ENCODE results near the gene RAB4A.

The RAB4A gene

GRCh38 chr1:229352975-229353374 lies 82.1 kb downstream of the RAB4A start:
- H3K36me3 ChIP-seq (ENCODE audit: low read length): no peaks in the 10 kb centered on the region
- no peaks in the 10 kb centered on the region for H3K79me2 ChIP-seq (ENCODE audit: insufficient read depth, low read length)
- no peak overlapping the region for H3K4me2 ChIP-seq (ENCODE audit: low read depth, low read length, poor library complexity, severe bottlenecking)
- no peak overlapping the region for H3K27ac ChIP-seq (ENCODE audit: low read depth, low read length)
- no peak overlapping the region for H2AFZ ChIP-seq (ENCODE audit: low read depth, low read length, severe bottlenecking)
- TF ChIP-seq, protein P1, sequence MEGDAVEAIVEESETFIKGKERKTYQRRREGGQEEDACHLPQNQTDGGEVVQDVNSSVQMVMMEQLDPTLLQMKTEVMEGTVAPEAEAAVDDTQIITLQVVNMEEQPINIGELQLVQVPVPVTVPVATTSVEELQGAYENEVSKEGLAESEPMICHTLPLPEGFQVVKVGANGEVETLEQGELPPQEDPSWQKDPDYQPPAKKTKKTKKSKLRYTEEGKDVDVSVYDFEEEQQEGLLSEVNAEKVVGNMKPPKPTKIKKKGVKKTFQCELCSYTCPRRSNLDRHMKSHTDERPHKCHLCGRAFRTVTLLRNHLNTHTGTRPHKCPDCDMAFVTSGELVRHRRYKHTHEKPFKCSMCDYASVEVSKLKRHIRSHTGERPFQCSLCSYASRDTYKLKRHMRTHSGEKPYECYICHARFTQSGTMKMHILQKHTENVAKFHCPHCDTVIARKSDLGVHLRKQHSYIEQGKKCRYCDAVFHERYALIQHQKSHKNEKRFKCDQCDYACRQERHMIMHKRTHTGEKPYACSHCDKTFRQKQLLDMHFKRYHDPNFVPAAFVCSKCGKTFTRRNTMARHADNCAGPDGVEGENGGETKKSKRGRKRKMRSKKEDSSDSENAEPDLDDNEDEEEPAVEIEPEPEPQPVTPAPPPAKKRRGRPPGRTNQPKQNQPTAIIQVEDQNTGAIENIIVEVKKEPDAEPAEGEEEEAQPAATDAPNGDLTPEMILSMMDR (IDR thresholded peaks at IDR 0.05; ENCODE audit: insufficient read depth, low read length, poor library complexity, severe bottlenecking): no peak
- TF ChIP-seq EZH2phosphoT487 (conservative IDR thresholded peaks at IDR 0.05; ENCODE audit: low read length): no peak
- no peak overlapping the region for H3K4me3 ChIP-seq (ENCODE audit: insufficient read depth, low read length, poor library complexity, severe bottlenecking)
- 0 out of 2 replicates have a peak, but pooled peaks cover 5% of the 10 kb centered on the region for H3K27me3 ChIP-seq (ENCODE audit: low read length)
- H3F3A ChIP-seq (ENCODE audit: insufficient read depth): no peaks in the 10 kb centered on the region
- peaks cover 7% of the 10 kb centered on the region; the same call in 1 of the 2 replicates for H3K9me3 ChIP-seq (ENCODE audit: insufficient read depth, low read length)
- no peaks in the 10 kb centered on the region for H3K9me2 ChIP-seq (replicated peaks; ENCODE audit: insufficient read depth, low read length)
- no peak overlapping the region for H3K9ac ChIP-seq (ENCODE audit: low read length)
- H4K20me1 ChIP-seq (ENCODE audit: low read depth, low read length): no peaks in the 10 kb centered on the region

GRCh38 chr1:229354226-229354625 lies 83.3 kb downstream of the RAB4A start:
- Histone ChIP-seq H3K4me3 (ENCODE audit: insufficient read depth, low read length, poor library complexity, severe bottlenecking) (no peak overlapping the region), H3K4me2 (ENCODE audit: low read depth, low read length, poor library complexity, severe bottlenecking) (no peak overlapping the region)

More at GRCh38 chr1:229354226-229354625, 83.3 kb downstream of the RAB4A start:
- Histone ChIP-seq H3K79me2 (ENCODE audit: insufficient read depth, low read length) (no peaks in the 10 kb centered on the region), H3K9me3 (ENCODE audit: insufficient read depth, low read length) (peaks cover 7% of the 10 kb centered on the region; the same call in 1 of the 2 replicates), H3K36me3 (ENCODE audit: low read length) (no peaks in the 10 kb centered on the region), H4K20me1 (ENCODE audit: low read depth, low read length) (no peaks in the 10 kb centered on the region), H3F3A (ENCODE audit: insufficient read depth) (no peaks in the 10 kb centered on the region), H2AFZ (ENCODE audit: low read depth, low read length, severe bottlenecking) (no peak overlapping the region), H3K27me3 (ENCODE audit: low read length) (0 out of 2 replicates have a peak, but pooled peaks cover 5% of the 10 kb centered on the region), H3K27ac (ENCODE audit: low read depth, low read length) (no peak overlapping the region), H3K9me2 (replicated peaks; ENCODE audit: insufficient read depth, low read length) (no peaks in the 10 kb centered on the region), H3K9ac (ENCODE audit: low read length) (no peak overlapping the region)
- TF ChIP-seq, protein P1 (IDR thresholded peaks at IDR 0.05; ENCODE audit: insufficient read depth, low read length, poor library complexity, severe bottlenecking): no peak
- no peak for TF ChIP-seq EZH2phosphoT487 (conservative IDR thresholded peaks at IDR 0.05; ENCODE audit: low read length)

Data from SU-DHL-6 (cell line).